CD4-positive, alpha-beta T cell treated with Interleukin-6 for 4 hours (primary cell): ENCODE measurements around the gene NFATC2IP.
"Not testable (repeated sequence)": the region's sequence is repeated elsewhere in the genome, so short reads cannot be mapped to it uniquely, and the experiment has no call there.

ENCODE experiments used
- DNase-seq: peaks from one replicate; pipeline ENCODE4 v3.0.0-alpha.2; 2020; ENCODE audit warnings: mixed read lengths

NFATC2IP gene

GRCh38 chr16:29000019-29000418 lies 49.3 kb downstream of the NFATC2IP start:
- no peak for DNase-seq

GRCh38 chr16:29004496-29005139 lies 53.9 kb downstream of the NFATC2IP start:
- not testable (repeated sequence) for DNase-seq

GRCh38 chr16:29007730-29008593 lies 57.2 kb downstream of the NFATC2IP start:
- DNase-seq = peak; percentile 88

GRCh38 chr16:29009050-29009837 lies 58.5 kb downstream of the NFATC2IP start:
- peak; percentile 76 for DNase-seq

GRCh38 chr16:29009838-29010166 lies 59.1 kb downstream of the NFATC2IP start:
- no peak for DNase-seq

- peak; percentile 41 for DNase-seq
Observed at GRCh38 chr16:29011112-29011511, 60.4 kb downstream of the NFATC2IP start.

- no peak for DNase-seq
Observed at GRCh38 chr16:29011851-29012250, 61.1 kb downstream of the NFATC2IP start.

- DNase-seq = peak; percentile 68
Observed at GRCh38 chr16:29012913-29013553, 62.3 kb downstream of the NFATC2IP start.

- no peak for DNase-seq
Observed at GRCh38 chr16:29014561-29015069, 63.9 kb downstream of the NFATC2IP start.
